Parathyroid adenoma (tissue), 2 donors: ENCODE data around the gene CXCL14.

ENCODE experiments used
- H2AFZ ChIP-seq: fragments of 300-600 bp; sonication (generic); one replicate; pipeline ENCODE4 v1.7.0; 2017; ENCODE audit warnings: antibody characterized with exemption, mild to moderate bottlenecking
- H3K27ac ChIP-seq: fragments of 300-600 bp; sonication (generic); one replicate; pipeline ENCODE4 v1.7.0; 2017
- H3K27me3 ChIP-seq: fragments of 300-600 bp; sonication (generic); one replicate; pipeline ENCODE4 v1.7.0; 2017; ENCODE audit warnings: low read length; ENCODE audit not compliant: control insufficient read depth, insufficient read depth
- H3K36me3 ChIP-seq: fragments of 300-600 bp; sonication (generic); one replicate; pipeline ENCODE4 v1.7.0; 2017; ENCODE audit warnings: low read length; ENCODE audit not compliant: control insufficient read depth, insufficient read depth
- H3K4me1 ChIP-seq: fragments of 300-600 bp; sonication (generic); one replicate; pipeline ENCODE4 v1.7.0; 2017; ENCODE audit warnings: control low read depth
- H3K4me2 ChIP-seq: fragments of 300-600 bp; sonication (generic); one replicate; pipeline ENCODE4 v1.7.0; 2017; ENCODE audit warnings: low read length
- H3K4me3 ChIP-seq: fragments of 300-600 bp; sonication (generic); one replicate; pipeline ENCODE4 v1.7.0; 2017; ENCODE audit warnings: low read depth, low read length
- H3K79me2 ChIP-seq: fragments of 300-600 bp; sonication (generic); one replicate; pipeline ENCODE4 v1.7.0; 2017; ENCODE audit warnings: control low read depth
- H3K9ac ChIP-seq: fragments of 300-600 bp; sonication (generic); one replicate; pipeline ENCODE4 v1.7.0; 2017; ENCODE audit warnings: mild to moderate bottlenecking
- H3K9me3 ChIP-seq: fragments of 300-600 bp; sonication (generic); one replicate; pipeline ENCODE4 v1.7.0; 2017; ENCODE audit warnings: low read length; ENCODE audit not compliant: control insufficient read depth
- CTCF ChIP-seq: fragments of 300-600 bp; sonication (generic); IDR thresholded peaks from one replicate; pipeline ENCODE4 v1.7.0; 2017; ENCODE audit warnings: antibody characterized with exemption, mild to moderate bottlenecking
- donor health status: primary hyperparathyroidism.

The CXCL14 gene

GRCh38 chr5:135565266-135565665 is 13.5 kb downstream of the CXCL14 start:
- H3K27ac ChIP-seq = no peak overlapping the region
- H3K79me2 ChIP-seq = no peaks in the 10 kb centered on the region
- no peaks in the 10 kb centered on the region for H3K9me3 ChIP-seq
- no peak for TF ChIP-seq CTCF
- no peaks in the 10 kb centered on the region for H3K36me3 ChIP-seq
- H3K4me1 ChIP-seq = no peaks in the 10 kb centered on the region
- H3K27me3 ChIP-seq = no peaks in the 10 kb centered on the region
- no peak overlapping the region for H3K9ac ChIP-seq
- no peak overlapping the region for H2AFZ ChIP-seq
- no peak overlapping the region for H3K4me3 ChIP-seq
- H3K4me2 ChIP-seq = no peak overlapping the region

- H3K27ac ChIP-seq = no peak overlapping the region
- no peaks in the 10 kb centered on the region for H3K4me1 ChIP-seq
- H3K79me2 ChIP-seq = no peaks in the 10 kb centered on the region
- no peaks in the 10 kb centered on the region for H3K27me3 ChIP-seq
- no peak overlapping the region for H3K4me3 ChIP-seq
- no peak overlapping the region for H3K4me2 ChIP-seq
- H2AFZ ChIP-seq = no peak overlapping the region
- no peak overlapping the region for H3K9ac ChIP-seq
- no peaks in the 10 kb centered on the region for H3K9me3 ChIP-seq
- H3K36me3 ChIP-seq = no peaks in the 10 kb centered on the region
- TF ChIP-seq CTCF = no peak
These were observed 14.5 kb downstream of the CXCL14 start for GRCh38 chr5:135564331-135564730.

GRCh38 chr5:135561266-135561665 is 17.5 kb downstream of the CXCL14 start:
- no peaks in the 10 kb centered on the region for H3K79me2 ChIP-seq
- H3K9me3 ChIP-seq = no peaks in the 10 kb centered on the region
- no peak for TF ChIP-seq CTCF
- H3K27ac ChIP-seq = no peak overlapping the region
- H3K9ac ChIP-seq = no peak overlapping the region
- no peak overlapping the region for H3K4me2 ChIP-seq
- no peaks in the 10 kb centered on the region for H3K36me3 ChIP-seq
- no peaks in the 10 kb centered on the region for H3K4me1 ChIP-seq
- no peaks in the 10 kb centered on the region for H3K27me3 ChIP-seq
- H2AFZ ChIP-seq = no peak overlapping the region
- no peak overlapping the region for H3K4me3 ChIP-seq

- H3K9me3 ChIP-seq = no peaks in the 10 kb centered on the region
- H3K4me1 ChIP-seq = no peaks in the 10 kb centered on the region
- no peak overlapping the region for H3K9ac ChIP-seq
- peak overlapping the region; percentile 38 for H2AFZ ChIP-seq
- no peak overlapping the region for H3K27ac ChIP-seq
- H3K4me3 ChIP-seq = no peak overlapping the region
- H3K27me3 ChIP-seq = no peaks in the 10 kb centered on the region
- no peak overlapping the region for H3K4me2 ChIP-seq
- no peaks in the 10 kb centered on the region for H3K79me2 ChIP-seq
- TF ChIP-seq CTCF = peak; percentile 57
- H3K36me3 ChIP-seq = no peaks in the 10 kb centered on the region
These were observed 17.9 kb downstream of the CXCL14 start for GRCh38 chr5:135560858-135561257.

- TF ChIP-seq CTCF = no peak
- Histone ChIP-seq H3K27me3 (no peaks in the 10 kb centered on the region), H3K79me2 (no peaks in the 10 kb centered on the region), H3K27ac (no peak overlapping the region), H3K4me1 (no peaks in the 10 kb centered on the region), H3K9ac (no peak overlapping the region), H3K36me3 (no peaks in the 10 kb centered on the region), H3K4me3 (no peak overlapping the region), H2AFZ (no peak overlapping the region), H3K4me2 (no peak overlapping the region), H3K9me3 (no peaks in the 10 kb centered on the region)
These were observed 19.4 kb downstream of the CXCL14 start for GRCh38 chr5:135559354-135559753.
